NCI-H82 treated with DMSO at 0.1 percent for 48 hours (cell line): ENCODE measurements around the gene IL34.
"Not testable (repeated sequence)": the region's sequence is repeated elsewhere in the genome, so short reads cannot be mapped to it uniquely, and the experiment has no call there.

ENCODE experiments used
- DNase-seq: peaks from one replicate; lab custom pipeline; 2025; ENCODE audit not compliant: unreplicated experiment; lab: John Stamatoyannopoulos, UW

Gene IL34

DNA sequence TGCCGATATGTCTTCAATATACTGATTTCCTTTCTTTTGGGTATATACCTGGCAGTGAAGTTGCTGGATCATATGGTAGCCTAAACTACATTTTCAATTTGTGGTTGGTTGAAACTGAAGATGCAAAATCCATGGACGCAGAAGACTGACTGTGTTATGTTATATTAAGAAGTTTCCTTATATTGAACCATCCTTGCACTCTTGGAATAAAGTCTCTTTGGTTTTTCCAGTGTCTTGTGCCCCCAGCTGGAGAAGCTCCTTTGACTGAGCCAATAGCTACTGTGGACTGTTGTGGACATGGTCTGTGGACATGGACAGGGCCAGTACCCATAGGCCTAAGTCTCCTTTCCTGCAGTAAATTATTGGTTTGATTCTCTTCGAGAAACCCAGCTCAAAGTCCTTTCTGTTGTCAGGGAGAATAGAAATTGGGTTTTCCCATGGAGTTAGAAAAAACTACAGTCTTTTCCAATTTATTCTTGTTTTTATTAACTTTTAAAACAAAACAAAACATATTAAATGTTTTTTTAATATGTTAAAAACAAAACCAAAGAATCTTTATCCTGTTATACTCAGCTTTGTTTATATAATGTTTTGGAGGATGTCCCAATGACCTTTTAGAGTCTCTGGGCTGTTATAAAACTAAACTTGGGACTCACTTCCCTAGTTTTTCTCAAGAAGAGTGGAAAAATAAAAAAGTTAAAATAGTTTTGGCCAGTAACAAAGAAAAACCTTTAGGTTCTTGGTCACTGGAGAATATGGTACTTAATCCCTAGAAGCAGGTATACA is 15.2 kb upstream of the IL34 start:
- DNase-seq = no peak

DNA sequence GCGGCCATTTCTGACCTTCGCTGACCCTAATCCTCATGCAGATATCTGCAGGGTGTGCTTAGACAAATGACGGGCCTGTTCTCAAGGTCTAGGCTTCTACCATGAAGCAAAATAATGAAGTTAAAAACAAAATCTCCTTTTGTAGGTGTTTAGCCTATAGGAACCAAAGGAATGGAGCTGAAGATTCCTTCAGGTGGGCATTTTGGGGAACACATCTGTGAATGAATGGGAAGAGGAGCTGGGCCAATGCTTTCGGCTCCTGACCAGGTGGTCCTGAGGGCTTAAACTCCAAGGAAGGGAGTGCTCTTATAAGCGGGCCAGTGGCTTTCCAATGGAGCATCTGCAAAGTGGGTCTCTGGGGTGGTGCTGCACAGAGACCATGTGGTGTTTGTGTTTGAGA is 14.1 kb upstream of the IL34 start:
- no peak for DNase-seq

GRCh38 chr16:70633617-70634016 is 12.7 kb upstream of the IL34 start:
- not testable (repeated sequence) for DNase-seq

DNA sequence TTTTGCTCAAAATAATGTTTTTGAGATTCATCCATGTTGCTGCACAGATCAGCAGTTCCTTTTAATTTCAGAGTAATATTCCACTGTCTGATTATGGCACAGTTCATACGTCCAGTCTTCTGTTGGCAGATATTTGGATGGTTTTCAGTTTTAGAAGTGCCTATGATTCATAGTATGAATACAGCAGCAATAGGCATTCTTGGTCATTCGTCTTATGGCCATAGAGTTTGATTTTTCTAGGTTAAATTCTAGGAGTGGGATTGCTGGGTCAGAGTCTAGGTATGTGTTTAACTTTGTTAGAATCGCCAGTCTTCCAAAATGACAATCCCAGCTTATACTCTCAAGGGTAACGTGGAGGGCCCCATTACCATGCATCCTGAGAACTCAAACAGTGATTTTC is 11.5 kb upstream of the IL34 start:
- DNase-seq = no peak

- DNase-seq = no peak
Observed at GRCh38 chr16:70635336-70636016, 10.9 kb upstream of the IL34 start.

- no peak for DNase-seq
Observed at GRCh38 chr16:70638814-70639792, 7.3 kb upstream of the IL34 start.

- DNase-seq = no peak
Observed at GRCh38 chr16:70642633-70643032, 3.7 kb upstream of the IL34 start.

GRCh38 chr16:70643264-70643663 is 3.1 kb upstream of the IL34 start:
- DNase-seq = not testable (repeated sequence)

GRCh38 chr16:70644763-70645597 is 1.4 kb upstream of the IL34 start:
- no peak for DNase-seq

DNA sequence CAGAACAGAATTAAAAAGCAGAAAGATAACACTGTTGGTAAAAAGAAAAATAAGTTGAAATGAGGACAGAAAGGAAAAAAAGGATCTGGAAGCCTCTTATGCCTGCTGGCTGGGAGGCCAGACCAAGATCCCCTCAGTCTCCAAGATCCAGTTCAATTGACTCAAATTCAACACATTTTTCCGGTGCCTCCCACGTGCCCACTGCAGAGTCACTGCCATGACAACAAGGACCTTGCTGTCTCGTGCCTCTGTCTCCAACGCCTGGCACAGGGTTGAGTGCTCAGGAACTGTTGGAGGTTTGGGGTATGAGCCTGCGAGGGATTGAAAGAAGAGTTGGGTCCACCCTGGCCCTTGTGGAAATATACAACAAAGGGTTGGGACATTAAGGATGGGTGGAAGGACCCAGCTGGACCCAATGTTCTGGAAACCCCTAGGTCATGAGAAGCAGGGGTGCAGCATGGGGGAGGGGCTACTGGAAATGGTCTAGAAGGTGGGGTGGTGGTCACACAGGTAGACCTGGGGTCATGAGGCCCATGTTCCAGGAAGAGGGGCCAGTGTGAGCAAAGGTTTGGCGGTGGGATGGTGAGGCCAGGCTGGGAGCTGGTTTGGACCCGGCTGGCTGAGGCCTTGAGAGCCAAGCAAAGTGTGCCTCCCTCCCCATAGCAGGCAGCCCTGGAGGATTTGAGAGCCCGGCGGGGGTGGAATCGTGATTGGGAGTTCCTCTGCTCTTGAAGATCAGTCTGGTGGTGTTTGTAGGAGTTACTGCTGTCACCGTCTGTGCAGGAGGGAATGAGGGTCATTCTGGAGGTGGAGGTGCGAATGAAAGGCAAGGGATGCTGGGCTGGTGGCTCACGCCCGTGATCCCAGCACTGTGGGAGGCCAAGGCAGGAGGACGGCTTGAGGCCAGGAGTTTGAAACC is 1.3 kb downstream of the IL34 start:
- no peak for DNase-seq

DNA sequence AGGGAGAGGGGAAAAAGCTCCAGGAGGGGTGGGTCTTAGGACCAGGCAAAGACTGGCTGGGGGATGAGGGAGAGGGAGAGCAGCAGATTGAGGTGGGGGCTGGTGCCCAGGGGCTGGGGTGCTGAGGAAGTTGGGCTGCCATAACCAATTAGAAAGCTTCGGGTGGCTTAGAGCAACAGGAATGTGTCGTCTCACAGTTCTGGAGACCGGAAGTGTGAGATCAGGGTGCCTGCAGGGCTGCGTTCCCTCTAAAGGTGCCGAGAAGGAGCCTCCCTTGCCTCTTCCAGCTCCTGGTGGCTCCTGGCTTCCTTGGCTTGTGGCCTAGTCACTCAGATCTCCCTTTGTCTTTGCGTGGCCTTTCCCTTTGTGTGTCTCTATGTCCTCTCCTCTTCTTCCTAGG is 2.2 kb downstream of the IL34 start:
- DNase-seq = no peak

DNA sequence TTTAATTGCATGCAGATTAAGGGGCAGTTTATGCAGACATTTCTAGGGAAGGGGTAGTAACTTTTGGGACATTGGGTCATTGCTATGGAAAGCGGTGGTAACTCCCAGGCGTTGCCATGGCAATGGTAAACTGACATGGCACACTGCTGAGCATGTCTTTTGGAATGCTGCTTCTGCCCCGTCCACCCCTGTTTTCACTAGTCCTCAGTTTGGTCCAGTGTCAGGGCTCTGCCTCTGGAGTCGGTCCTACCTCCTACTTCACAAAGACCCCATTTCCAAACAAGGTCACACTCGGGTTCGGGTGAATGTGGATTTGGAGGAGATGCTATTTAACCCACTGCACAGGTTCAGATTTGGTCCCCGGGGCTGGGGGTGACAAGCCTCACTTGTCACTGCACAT is 2.9 kb downstream of the IL34 start:
- no peak for DNase-seq

GRCh38 chr16:70650216-70650615 is 3.9 kb downstream of the IL34 start:
- no peak for DNase-seq

GRCh38 chr16:70651524-70651923 is 5.2 kb downstream of the IL34 start:
- no peak for DNase-seq

DNA sequence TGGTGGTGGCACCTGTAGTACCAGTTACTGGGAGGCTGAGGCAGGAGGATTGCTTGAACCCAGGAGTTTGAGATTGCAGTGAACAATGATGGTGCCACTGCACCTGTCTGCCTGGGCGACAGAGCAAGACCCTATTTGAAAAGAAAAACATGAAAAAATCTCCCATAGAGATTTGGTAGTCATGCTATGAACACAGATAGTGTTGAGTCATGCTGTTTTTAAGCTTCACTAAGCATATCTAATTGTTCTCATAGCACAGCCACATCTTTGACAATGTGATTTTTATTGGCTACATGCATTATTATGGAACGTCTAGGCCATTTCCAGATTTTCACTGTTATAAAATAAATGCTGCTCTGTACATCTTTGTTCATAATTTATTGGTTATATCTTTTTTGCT is 6.0 kb downstream of the IL34 start:
- DNase-seq = no peak

DNA sequence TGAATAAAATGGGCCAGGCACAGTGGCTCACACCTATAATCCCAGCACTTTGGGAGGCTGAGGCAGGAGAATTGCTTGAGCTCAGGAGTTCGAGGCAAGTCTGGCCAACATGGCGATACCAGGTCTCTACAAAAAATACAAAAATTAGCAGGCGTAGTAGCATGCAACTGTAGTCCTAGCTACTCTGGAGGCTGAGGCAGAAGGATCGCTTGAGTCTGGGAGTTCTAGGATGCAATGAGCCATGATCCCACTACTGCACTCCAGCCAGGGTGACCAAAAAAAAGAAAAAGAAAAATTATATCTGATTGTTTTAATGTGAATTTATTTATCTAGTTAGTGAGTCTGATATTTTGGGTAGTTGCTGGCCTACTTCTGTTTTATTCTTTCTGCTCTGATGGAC is 7.0 kb downstream of the IL34 start:
- no peak for DNase-seq

- DNase-seq = peak; percentile 73
Observed at GRCh38 chr16:70653809-70654771, 7.7 kb downstream of the IL34 start.

DNA sequence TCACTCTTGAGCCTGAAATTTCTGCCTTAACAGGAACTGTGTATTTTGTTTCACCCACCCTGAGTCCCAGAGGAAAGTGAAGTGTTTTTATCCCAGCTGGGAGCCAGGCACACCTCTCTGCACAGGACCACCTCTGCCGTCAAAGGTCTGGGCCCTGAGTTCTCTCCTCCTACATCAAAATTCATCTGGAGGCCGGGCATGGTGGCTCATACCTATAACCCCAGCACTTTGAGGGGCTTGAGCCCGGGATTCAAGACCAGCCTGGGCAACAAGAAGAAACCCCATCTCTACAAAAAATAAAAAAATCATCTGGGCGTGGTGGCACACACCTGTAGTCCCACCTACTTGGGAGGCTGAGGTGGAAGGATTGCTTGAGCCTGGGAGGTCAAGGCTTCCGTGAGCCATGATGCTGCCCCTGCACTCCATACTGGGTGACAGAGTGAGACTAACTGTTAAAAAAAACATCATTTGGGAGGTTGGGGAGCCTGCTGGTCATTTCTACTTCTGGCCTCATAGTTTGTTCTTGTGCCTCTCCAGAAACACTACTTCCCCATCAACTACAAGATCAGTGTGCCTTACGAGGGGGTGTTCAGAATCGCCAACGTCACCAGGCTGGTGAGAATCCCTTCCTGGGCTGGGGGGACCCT is 9.8 kb downstream of the IL34 start:
- DNase-seq = no peak
